HG03095 (cell line): Measurements from ENCODE around the gene TGM6.

Experiments
- ATAC-seq: cut with Tn5 transposase; IDR thresholded peaks from one replicate; pipeline ENCODE4 v1.9.1; 2021; ENCODE audit warnings: moderate library complexity; ENCODE audit not compliant: unreplicated experiment

The TGM6 gene

DNA sequence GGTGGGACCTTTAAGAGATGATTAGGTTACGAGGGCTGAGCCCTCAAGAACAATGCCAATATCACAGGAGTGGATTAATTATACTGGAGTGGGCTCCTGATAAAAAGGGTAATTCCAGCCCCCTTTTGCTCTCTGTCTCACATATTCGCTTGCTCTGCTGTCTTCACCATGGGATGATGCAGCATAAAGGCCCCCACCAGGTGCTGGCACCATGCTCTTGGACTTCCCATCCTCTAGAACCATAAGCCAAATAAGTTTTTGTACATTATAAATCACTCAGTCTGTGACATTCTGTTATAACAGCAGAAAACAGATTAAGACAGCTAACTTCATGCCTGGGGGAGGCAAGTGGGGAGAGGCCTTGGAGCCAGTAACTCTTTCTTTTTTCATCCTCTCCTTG, 99.7 kb downstream of the TGM6 start:
- no peak for ATAC-seq
